Stimulated activated naive CD8-positive, alpha-beta T cell treated with anti-CD3 and anti-CD28 coated beads, Interleukin-15, amount 100 ng/mL, for 72 hours (primary cell): Measurements from ENCODE around the gene TBC1D8B.
"Not testable (repeated sequence)": the region's sequence is repeated elsewhere in the genome, so short reads cannot be mapped to it uniquely, and the experiment has no call there.

Experiments
- ATAC-seq: fragments of 150-1000 bp; cut with Tn5 transposase; 2 replicates; pipeline ENCODE4 v1.10.0; 2021; ENCODE audit warnings: mild to moderate bottlenecking, moderate library complexity
- DNase-seq, 2 donors: peaks; one replicate each; pipeline ENCODE4 v3.0.0; 2021 to 2022
- H3K27ac Mint-ChIP-seq, 2 donors: one replicate each; pipeline ENCODE4 v1.8.0; 2022; ENCODE audit warnings: mild to moderate bottlenecking in 2 of 2, mixed read lengths in 2 of 2, moderate library complexity in 2 of 2
- H3K27me3 Mint-ChIP-seq: one replicate; pipeline ENCODE4 v1.8.0; 2022; ENCODE audit warnings: mixed read lengths
- H3K4me1 Mint-ChIP-seq: one replicate; pipeline ENCODE4 v1.8.0; 2022; ENCODE audit warnings: mild to moderate bottlenecking, mixed read lengths
- H3K4me3 Mint-ChIP-seq, 2 donors: one replicate each; pipeline ENCODE4 v1.8.0; 2022; ENCODE audit warnings: mild to moderate bottlenecking in 2 of 2, mixed read lengths in 2 of 2, moderate library complexity in 1 of 2
- H3K9me3 Mint-ChIP-seq, 2 donors: one replicate each; pipeline ENCODE4 v1.8.0; 2022; ENCODE audit warnings: mixed read lengths in 2 of 2

TBC1D8B gene

GRCh38 chrX:106802388-106803275, at the start of gene TBC1D8B:
Gene TBC1D8B, plus strand, starts transcription at chrX:106802673. Its CDS starts 181 bp downstream, at chrX:106802854.
- peak within 1 kb of the TSS; percentile 86 to 92 for H3K4me3 Mint-ChIP-seq
- H3K9me3 Mint-ChIP-seq: no peaks in the 10 kb centered on the region
- H3K27ac Mint-ChIP-seq: peak within 1 kb of the TSS; percentile 89 to 92
- peaks cover 42% of the 10 kb centered on the region for H3K27me3 Mint-ChIP-seq
- H3K4me1 Mint-ChIP-seq: peaks cover 22% of the 10 kb centered on the region
- peak; percentile 73 for ATAC-seq
- peak; percentile 2 to 7 for DNase-seq

- DNase-seq, H3K4me1 Mint-ChIP-seq, ATAC-seq, H3K27me3 Mint-ChIP-seq, H3K4me3 Mint-ChIP-seq, H3K27ac Mint-ChIP-seq, H3K9me3 Mint-ChIP-seq: not testable (repeated sequence)
These were observed 33.2 kb upstream of the TBC1D8B start for GRCh38 chrX:106769288-106769687.

GRCh38 chrX:106774981-106775380, 27.5 kb upstream of the TBC1D8B start:
- no peak for DNase-seq
- no peak overlapping the region for H3K27ac Mint-ChIP-seq
- no peaks in the 10 kb centered on the region for H3K4me1 Mint-ChIP-seq
- H3K27me3 Mint-ChIP-seq: no peaks in the 10 kb centered on the region
- no peak for ATAC-seq
- no peaks in the 10 kb centered on the region for H3K9me3 Mint-ChIP-seq
- H3K4me3 Mint-ChIP-seq: no peak overlapping the region

GRCh38 chrX:106780264-106780663, 22.2 kb upstream of the TBC1D8B start:
- Mint-ChIP-seq H3K4me3 (no peak overlapping the region), H3K27me3 (peaks cover 4% of the 10 kb centered on the region), H3K27ac (no peak overlapping the region), H3K9me3 (no peaks in the 10 kb centered on the region), H3K4me1 (no peaks in the 10 kb centered on the region)
- ATAC-seq (no peak), DNase-seq (no peak)

GRCh38 chrX:106780664-106781377, 21.7 kb upstream of the TBC1D8B start:
- ATAC-seq (no peak), DNase-seq (no peak)
- H3K4me1 Mint-ChIP-seq: no peaks in the 10 kb centered on the region
- peaks cover 9% of the 10 kb centered on the region for H3K27me3 Mint-ChIP-seq
- H3K9me3 Mint-ChIP-seq: no peaks in the 10 kb centered on the region
- no peak overlapping the region for H3K4me3 Mint-ChIP-seq
- H3K27ac Mint-ChIP-seq: no peak overlapping the region

GRCh38 chrX:106783716-106784115, 18.8 kb upstream of the TBC1D8B start:
- no peak overlapping the region for H3K27ac Mint-ChIP-seq
- ATAC-seq (no peak), DNase-seq (no peak)
- H3K4me1 Mint-ChIP-seq: no peaks in the 10 kb centered on the region
- H3K4me3 Mint-ChIP-seq: no peak overlapping the region
- peaks cover 11% of the 10 kb centered on the region for H3K27me3 Mint-ChIP-seq
- no peaks in the 10 kb centered on the region for H3K9me3 Mint-ChIP-seq

- Mint-ChIP-seq H3K27me3 (no peaks in the 10 kb centered on the region), H3K27ac (no peak overlapping the region), H3K4me3 (no peak overlapping the region), H3K9me3 (no peaks in the 10 kb centered on the region), H3K4me1 (no peaks in the 10 kb centered on the region)
- DNase-seq (no peak), ATAC-seq (no peak)
These were observed 11.0 kb upstream of the TBC1D8B start for GRCh38 chrX:106791495-106791894.

- peaks cover 22% of the 10 kb centered on the region for H3K4me1 Mint-ChIP-seq
- DNase-seq (no peak), ATAC-seq (no peak)
- no peak overlapping the region for H3K27ac Mint-ChIP-seq
- peak overlapping the region; percentile 86 to 92 for H3K4me3 Mint-ChIP-seq
- H3K27me3 Mint-ChIP-seq: peaks cover 42% of the 10 kb centered on the region
- no peaks in the 10 kb centered on the region for H3K9me3 Mint-ChIP-seq
These were observed 448 bp upstream of the TBC1D8B start for GRCh38 chrX:106802063-106802387.

GRCh38 chrX:106811131-106811910, 8.8 kb downstream of the TBC1D8B start:
- no peaks in the 10 kb centered on the region for H3K27me3 Mint-ChIP-seq
- no peaks in the 10 kb centered on the region for H3K4me1 Mint-ChIP-seq
- no peaks in the 10 kb centered on the region for H3K9me3 Mint-ChIP-seq

GRCh38 chrX:106812930-106813329, 10.5 kb downstream of the TBC1D8B start:
- H3K27ac Mint-ChIP-seq, H3K4me1 Mint-ChIP-seq, H3K4me3 Mint-ChIP-seq, H3K27me3 Mint-ChIP-seq, ATAC-seq, H3K9me3 Mint-ChIP-seq, DNase-seq: not testable (repeated sequence)

More at GRCh38 chrX:106811131-106811910, 8.8 kb downstream of the TBC1D8B start:
- ATAC-seq (no peak), DNase-seq (no peak)
- H3K27ac Mint-ChIP-seq: no peak overlapping the region
- H3K4me3 Mint-ChIP-seq: no peak overlapping the region

- not testable (repeated sequence) for DNase-seq, ATAC-seq, H3K4me1 Mint-ChIP-seq, H3K27me3 Mint-ChIP-seq, H3K27ac Mint-ChIP-seq, H3K4me3 Mint-ChIP-seq, H3K9me3 Mint-ChIP-seq
These were observed 11.6 kb downstream of the TBC1D8B start for GRCh38 chrX:106814093-106814492.

- no peak overlapping the region for H3K27ac Mint-ChIP-seq
- peaks cover 0 to 8% of the 10 kb centered on the region in 2 donors for H3K9me3 Mint-ChIP-seq
- peak; percentile 3 to 9 for DNase-seq
- no peak for ATAC-seq
- no peaks in the 10 kb centered on the region for H3K4me1 Mint-ChIP-seq
- H3K4me3 Mint-ChIP-seq: no peak overlapping the region
- no peaks in the 10 kb centered on the region for H3K27me3 Mint-ChIP-seq
These were observed 60.7 kb downstream of the TBC1D8B start for GRCh38 chrX:106862972-106863688.

- ATAC-seq: no peak
- DNase-seq: no peak
- peaks cover 0 to 8% of the 10 kb centered on the region in 2 donors for H3K9me3 Mint-ChIP-seq
- H3K27ac Mint-ChIP-seq: no peak overlapping the region
- no peaks in the 10 kb centered on the region for H3K27me3 Mint-ChIP-seq
- H3K4me1 Mint-ChIP-seq: no peaks in the 10 kb centered on the region
- no peak overlapping the region for H3K4me3 Mint-ChIP-seq
These were observed 61.2 kb downstream of the TBC1D8B start for GRCh38 chrX:106863697-106864096.

- H3K9me3 Mint-ChIP-seq, H3K4me3 Mint-ChIP-seq, H3K27me3 Mint-ChIP-seq, DNase-seq, ATAC-seq, H3K4me1 Mint-ChIP-seq, H3K27ac Mint-ChIP-seq: not testable (repeated sequence)
These were observed 70.3 kb downstream of the TBC1D8B start for GRCh38 chrX:106872796-106873195.

- peaks cover 6% of the 10 kb centered on the region for H3K27me3 Mint-ChIP-seq
- H3K9me3 Mint-ChIP-seq: no peaks in the 10 kb centered on the region
- no peak overlapping the region for H3K4me3 Mint-ChIP-seq
- H3K27ac Mint-ChIP-seq: no peak overlapping the region
- DNase-seq (no peak), ATAC-seq (no peak)
- H3K4me1 Mint-ChIP-seq: no peaks in the 10 kb centered on the region
These were observed 71.6 kb downstream of the TBC1D8B start for GRCh38 chrX:106874075-106874474.
